Bladder microvascular endothelial cell (primary cell): Measurements from ENCODE around the gene SIX4. TPM values are rescaled to one million over a fixed set of nuclear protein-coding genes. Genes with fewer than 3 reads are reported as not detected.

Experiments
- total RNA-seq: library from RNA; depleted of rRNA; stranded (reverse); fragments of >200 nt; gene quantifications from 2 replicates; pipeline ENCODE4 v1.2.3, GENCODE V29; 2014

The SIX4 gene
- 0.16 and 0.88 TPM in 2 replicates for total RNA-seq

GRCh38 chr14:60723907-60724618, at the start of gene SIX4:
SIX4 (minus strand) TSS chr14:60724351; CDS start chr14:60724074, 277 bp downstream.

GRCh38 chr14:60734465-60735242, 10.5 kb upstream of the SIX4 start, which contains the start of gene MNAT1:
MNAT1 (plus strand) TSS chr14:60734761; CDS start chr14:60734863, 102 bp downstream.

Other genes with a start within 250 kb of the SIX4 start
- gene C14orf39, start 238.3 kb downstream of the SIX4 start, total RNA-seq = not detected in 2 replicates
- not detected in 2 replicates for gene SIX6, start 215.2 kb downstream of the SIX4 start, total RNA-seq
- under 0.01 and 0.06 TPM in 2 replicates for gene SIX1, start 74.9 kb downstream of the SIX4 start, total RNA-seq
- 23.2 and 41.2 TPM in 2 replicates for gene MNAT1, start 10.4 kb upstream of the SIX4 start, total RNA-seq